NCI-H2227 treated with DMSO at 0.1 percent for 48 hours (cell line): ENCODE data around the gene SNAP47.

ENCODE experiments used
- DNase-seq: peaks from one replicate; lab custom pipeline; 2025; lab: John Stamatoyannopoulos, UW

Gene SNAP47

DNA sequence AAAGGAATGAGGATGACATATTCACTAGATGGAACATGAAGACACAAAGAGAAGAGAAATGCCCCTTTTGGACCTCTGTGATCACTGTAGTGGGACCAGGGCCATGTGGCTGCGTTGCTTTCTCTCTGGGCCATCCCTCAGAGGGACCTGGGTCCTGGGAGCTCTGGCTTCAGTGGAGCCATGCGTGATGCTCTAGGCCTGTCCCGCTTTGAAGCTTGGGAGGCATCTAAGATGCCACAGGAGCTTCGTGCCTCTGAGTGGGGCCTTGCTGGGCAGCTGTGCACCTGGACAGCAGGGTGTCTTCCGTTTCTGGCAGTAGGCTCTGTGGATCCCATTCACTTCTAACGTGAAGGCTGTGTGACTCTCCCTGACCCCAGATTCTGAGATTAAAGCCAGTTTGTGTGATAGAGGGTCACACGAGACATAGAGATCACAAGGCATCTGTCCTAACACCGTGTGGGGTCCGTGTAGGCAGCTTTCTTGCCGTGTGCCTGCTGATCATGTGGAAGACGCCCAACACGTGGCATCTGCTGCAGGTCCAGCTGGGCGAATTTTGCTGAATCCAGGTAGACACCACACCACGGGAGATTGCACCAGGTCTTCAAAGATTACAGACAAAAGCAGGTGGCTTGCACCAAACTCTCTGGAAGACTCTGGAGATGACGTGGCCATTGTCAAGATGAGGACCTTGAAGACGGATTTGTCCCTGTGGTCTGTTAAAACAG lies 63.0 kb downstream of the SNAP47 start:
- no peak for DNase-seq

DNA sequence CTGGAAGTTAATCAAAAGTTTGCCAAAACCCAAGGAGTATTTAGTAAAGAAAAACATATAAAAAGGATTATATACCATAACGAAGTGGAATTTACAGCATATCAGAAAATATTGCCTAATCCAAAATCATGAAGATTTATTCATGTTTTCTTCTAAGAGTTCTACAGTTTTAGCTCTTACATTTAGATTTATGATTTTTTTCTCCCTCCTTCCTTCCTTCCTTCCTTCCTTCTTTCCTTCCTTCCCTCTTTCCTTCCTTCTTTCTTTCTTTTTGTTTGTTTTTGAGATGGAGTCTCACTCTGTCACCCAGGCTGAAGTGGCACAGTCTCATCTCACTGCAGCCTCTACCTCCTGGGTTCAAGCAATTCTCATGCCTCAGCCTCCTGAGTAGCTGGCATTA lies 64.5 kb downstream of the SNAP47 start:
- DNase-seq: no peak

DNA sequence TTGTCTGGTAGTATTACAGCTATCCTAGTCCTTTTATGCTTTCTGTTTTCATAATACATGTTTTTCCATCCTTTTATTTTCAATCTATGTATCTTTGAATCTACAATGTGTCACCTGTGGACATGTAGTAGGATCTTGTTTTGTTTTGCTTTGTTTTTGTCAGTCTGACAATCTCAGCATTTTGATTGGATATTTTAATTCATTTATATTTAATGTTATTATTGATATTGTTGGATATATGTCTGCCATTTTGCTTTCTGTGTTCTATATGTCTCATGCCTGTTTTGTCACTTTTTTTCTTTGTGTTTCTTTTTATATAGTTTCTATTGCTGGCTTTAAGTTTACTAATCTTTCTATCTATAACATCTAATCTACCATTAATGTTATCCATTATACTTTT lies 68.7 kb downstream of the SNAP47 start:
- no peak for DNase-seq

DNA sequence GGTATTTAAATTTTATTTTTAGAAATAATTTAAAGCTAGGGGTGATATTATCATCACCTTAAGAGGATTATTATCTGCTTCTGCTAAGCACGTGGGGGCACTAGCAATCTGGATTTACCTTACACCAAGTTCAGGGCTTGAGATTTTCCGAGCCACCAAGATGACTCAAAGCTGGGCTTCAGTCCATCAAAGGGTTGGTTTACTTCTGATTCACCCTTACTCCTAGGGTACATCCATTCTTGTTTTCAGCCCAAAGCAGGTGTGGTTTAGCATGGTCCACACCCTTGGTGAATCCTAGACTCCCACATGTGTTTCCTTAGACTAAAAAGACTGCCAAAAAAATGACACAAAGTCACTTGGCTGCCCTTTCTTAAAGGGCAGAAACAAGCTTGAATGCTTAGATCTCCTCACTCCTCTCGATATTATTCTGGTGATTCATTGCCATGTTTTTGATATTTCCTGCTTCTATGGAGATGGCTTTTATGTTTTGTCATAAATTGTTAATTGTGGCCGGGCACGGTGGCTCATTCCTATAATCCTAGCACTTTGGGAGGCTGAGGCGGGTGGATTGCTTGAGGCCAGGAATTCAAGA lies 70.5 kb downstream of the SNAP47 start:
- no peak for DNase-seq

DNA sequence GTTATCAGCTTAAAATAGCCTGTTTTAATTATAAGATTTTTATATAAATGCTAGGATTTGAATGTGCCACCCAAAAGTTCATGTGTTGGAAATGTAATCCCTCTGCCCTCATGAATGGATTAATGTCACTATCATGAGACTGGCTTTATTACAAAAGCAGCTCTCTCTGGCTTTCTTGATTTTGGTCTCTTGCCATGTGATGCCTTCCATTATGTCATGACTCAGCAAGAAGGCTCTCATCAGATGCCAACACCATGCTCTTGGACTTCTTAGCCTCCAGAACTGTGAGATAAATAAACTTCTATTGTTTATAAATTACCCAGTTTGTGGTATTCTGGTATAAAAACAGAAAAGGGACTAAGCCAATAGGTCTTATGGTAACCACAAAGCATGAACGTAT lies 73.3 kb downstream of the SNAP47 start:
- no peak for DNase-seq

DNA sequence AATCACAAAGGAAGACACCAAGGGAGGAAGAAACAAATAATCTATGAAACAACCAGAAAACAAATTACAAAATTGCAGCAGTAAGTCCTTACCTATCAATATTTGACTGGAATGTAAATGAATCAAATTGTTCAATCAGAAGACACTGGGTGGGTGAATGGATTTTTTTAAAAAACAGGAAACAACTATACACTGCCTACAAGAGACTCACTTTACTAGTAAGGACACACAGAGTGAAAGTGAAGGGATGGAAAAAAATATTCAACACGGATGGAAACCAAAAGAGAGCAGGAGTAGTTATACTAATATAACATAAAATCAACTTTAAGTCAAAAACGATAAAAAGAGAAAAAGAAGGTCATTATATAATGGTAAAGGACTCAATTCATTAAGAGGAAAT lies 73.8 kb downstream of the SNAP47 start:
- no peak for DNase-seq

DNA sequence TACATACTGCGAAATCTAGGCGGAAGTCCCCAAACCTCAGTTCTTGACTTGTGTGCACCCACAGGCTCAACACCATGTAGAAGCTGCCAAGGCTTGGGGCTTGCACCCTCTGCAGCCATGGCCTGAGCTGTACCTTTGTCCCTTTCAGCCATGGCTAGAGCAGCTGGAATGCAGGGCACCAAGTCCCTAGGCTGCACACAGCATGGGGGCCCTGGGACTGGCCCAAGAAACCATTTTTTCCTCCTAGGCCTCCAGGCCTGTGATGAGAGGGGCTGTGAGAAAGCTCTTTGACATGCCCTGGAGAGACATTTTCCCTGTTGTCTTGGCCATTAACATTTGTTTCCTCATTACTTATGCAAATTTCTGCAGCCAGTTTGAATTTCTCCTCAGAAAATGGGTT lies 78.7 kb downstream of the SNAP47 start:
- no peak for DNase-seq

DNA sequence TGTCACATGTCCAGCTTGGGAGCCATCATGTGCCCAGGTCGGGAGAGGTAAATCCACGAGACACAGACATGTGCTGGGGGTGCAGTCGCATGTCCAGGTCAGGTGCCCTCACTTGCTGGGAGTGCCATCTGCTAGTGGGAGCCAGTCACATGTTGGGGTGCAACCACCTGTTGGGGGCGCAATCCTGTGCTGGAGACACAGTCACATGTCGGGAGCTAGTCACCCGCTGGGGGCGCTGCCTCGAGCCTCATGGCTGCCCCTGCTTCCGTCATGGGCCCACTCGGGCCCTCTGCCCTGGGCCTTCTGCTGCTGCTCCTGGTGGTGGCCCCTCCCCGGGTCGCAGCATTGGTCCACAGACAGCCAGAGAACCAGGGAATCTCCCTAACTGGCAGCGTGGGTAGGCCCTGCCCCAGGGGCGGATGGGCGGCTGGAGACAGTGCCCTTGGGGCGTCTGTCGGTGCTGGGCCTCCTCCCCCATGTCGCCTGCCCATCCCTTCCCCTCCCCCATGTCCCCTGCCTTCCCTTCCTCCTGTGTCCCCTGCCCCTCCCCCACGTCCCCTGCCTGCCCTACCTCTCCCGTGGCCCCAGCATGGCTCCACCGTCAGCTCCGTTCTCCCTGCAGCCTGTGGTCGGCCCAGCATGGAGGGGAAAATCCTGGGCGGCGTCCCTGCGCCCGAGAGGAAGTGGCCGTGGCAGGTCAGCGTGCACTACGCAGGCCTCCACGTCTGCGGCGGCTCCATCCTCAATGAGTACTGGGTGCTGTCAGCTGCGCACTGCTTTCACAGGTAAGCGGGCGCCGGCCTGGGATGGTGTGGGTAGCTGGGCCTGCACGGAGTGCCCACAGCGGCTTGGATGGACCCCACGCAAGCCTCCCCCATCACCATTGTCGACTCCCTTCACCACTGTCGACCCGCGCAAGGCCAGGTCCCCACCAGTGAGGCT lies 80.5 kb downstream of the SNAP47 start, which contains the start of gene PRSS38:
Gene PRSS38, plus strand, starts transcription at position 208 of the 942 bp plus-strand sequence. Its CDS starts 42 bp downstream, at position 250.
- no peak for DNase-seq

DNA sequence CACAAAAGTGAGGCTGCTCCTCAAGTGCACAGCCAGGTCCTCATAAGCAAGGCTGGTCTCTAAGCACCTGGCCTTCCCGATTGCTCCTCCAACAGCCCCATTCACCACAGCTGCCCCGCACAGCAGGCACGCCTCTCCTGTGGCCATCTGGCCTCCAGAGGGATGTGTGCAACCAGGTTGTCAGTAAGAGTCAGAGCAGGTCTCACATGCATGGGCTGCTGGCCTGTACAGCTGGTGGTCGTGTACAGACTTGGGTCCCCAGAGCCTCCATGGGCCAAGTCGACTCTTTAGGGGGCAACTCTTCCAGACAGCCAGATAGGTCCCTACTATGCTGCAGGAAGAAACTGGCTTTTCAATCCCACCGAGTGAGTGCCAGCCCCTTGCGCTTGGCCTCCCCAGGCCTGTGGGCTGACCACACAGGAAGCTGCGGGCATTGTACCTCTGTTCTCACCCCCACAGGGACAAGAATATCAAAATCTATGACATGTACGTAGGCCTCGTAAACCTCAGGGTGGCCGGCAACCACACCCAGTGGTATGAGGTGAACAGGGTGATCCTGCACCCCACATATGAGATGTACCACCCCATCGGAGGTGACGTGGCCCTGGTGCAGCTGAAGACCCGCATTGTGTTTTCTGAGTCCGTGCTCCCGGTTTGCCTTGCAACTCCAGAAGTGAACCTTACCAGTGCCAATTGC lies 81.7 kb downstream of the SNAP47 start:
- no peak for DNase-seq

DNA sequence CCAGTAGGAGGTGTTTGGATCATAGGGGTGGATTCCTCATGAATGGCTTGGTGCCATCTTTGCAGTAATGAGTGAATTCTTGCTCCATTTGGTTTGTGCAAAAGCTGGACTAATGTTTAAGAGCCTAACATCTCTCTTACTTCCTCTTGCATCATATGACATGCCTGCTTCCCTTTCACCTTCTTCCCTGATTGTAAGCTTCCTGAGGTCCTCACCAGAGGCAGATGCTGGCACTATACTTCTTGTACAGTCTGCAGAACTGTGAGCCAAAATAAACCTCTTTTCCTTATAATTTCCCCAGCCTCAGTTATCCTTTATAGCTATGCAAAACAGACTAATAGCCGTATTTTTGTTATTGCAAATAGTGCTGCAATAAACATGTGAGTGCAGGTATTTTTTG lies 88.3 kb downstream of the SNAP47 start:
- DNase-seq: no peak

DNA sequence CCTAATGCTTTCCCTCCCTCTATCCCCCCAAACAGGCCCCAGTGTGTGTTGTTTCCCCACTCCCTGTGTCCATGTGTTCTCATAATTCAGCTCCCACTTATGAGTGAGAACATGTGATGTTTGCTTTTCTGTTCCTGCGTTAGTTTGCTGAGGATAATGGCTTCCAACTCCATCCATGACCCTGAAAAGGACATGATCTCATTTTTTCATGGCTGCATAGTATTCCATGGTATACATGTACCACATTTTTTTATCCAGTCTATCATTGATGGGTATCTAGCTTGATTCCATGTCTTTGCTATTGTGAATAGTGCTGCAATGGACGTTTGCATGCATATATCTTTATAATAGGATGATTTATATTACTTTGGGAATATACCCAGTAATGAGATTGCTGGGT lies 89.0 kb downstream of the SNAP47 start:
- no peak for DNase-seq

DNA sequence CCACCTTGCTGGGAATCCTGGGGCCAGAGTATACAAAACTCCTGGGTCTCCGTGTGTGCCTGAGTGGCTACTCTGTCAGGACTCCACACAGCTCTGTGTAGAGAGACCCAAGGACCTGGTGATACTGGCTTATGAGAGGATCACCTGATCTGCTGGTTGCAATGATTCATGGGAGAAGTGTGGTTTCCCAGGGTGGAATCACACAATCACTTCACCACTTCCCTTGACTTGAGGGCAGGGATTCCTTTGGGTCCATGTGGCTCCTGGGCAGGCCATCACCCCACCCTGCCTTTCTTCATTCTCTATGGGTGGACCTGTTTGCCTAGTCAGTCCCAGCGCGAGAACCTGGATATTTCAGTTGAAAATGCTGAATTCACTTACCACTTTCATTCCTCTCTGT lies 93.6 kb downstream of the SNAP47 start:
- no peak for DNase-seq
